ENCODE data around the gene NRG3. TPM values are rescaled to one million over a fixed set of nuclear protein-coding genes. Genes with fewer than 3 reads are reported as not detected.

Gene NRG3
- total and polyA plus RNA-seq, 3 experiments from 2014 or later = not detected

DNA sequence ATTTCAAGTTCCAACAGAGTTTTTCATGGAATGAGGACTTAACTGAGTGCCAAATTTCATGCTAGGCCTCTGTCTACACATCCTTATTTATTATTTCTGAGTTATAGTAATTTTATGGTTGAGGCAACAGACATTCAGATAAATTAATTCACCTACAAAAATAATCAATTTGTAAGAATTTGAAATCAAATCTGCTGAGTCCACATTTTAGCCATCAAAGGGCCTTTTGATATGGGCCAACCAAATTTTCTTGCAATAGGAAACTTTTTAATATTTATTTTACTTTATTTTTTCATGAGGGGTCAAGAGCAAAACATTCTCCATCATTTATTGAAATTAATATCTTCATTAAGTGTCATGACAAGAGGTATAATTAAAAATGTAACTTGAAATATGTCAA is 875.5 kb downstream of the NRG3 start:
- Histone ChIP-seq H3K36me3 (ENCODE audit: insufficient read depth, low read length) (no peaks in the 10 kb centered on the region), H3K4me3 (ENCODE audit: low read length) (no peak overlapping the region), H3K27me3 (ENCODE audit: insufficient read depth, low read length, poor library complexity, severe bottlenecking) (no peaks in the 10 kb centered on the region), H3K4me1 (ENCODE audit: insufficient read depth, low read length) (no peaks in the 10 kb centered on the region), H3K9me3 (ENCODE audit: low read length) (no peaks in the 10 kb centered on the region), H3K27ac (ENCODE audit: low read depth, low read length) (no peak overlapping the region)
- ChIA-PET CTCF (no interaction called here), POLR2A (no interaction called here)
- Mint-ChIP-seq H3K9me3 (peaks cover 0 to 3% (median 0%) of the 10 kb centered on the region in 5 donors), H3K27me3 (no peaks in the 10 kb centered on the region), H3K36me3 (no peaks in the 10 kb centered on the region), H3K4me1 (no peaks in the 10 kb centered on the region), H3K4me3 (no peak overlapping the region), H3K27ac (no peak overlapping the region)
- DNase-seq = no peak

GRCh38 chr10:82757397-82757796 is 882.4 kb downstream of the NRG3 start:
- POLR2A ChIA-PET = no interaction called here
- no peak overlapping the region for H3K27ac Mint-ChIP-seq
- H3K4me3 ChIP-seq (ENCODE audit: low read length) = no peak overlapping the region
- H3K27ac ChIP-seq (ENCODE audit: low read depth, low read length) = no peak overlapping the region
- DNase-seq = no peak
- no peaks in the 10 kb centered on the region for H3K36me3 ChIP-seq (ENCODE audit: insufficient read depth, low read length)
- H3K27me3 ChIP-seq (ENCODE audit: insufficient read depth, low read length, poor library complexity, severe bottlenecking) = no peaks in the 10 kb centered on the region
- CTCF ChIA-PET = no interaction called here
- peaks cover 0 to 11% (median 7%) of the 10 kb centered on the region in 5 donors for H3K9me3 Mint-ChIP-seq
- no peaks in the 10 kb centered on the region for H3K27me3 Mint-ChIP-seq
- H3K4me1 Mint-ChIP-seq = no peaks in the 10 kb centered on the region
- H3K36me3 Mint-ChIP-seq = no peaks in the 10 kb centered on the region
- H3K9me3 ChIP-seq (ENCODE audit: low read length) = no peaks in the 10 kb centered on the region
- H3K4me3 Mint-ChIP-seq = no peak overlapping the region
- no peaks in the 10 kb centered on the region for H3K4me1 ChIP-seq (ENCODE audit: insufficient read depth, low read length)

DNA sequence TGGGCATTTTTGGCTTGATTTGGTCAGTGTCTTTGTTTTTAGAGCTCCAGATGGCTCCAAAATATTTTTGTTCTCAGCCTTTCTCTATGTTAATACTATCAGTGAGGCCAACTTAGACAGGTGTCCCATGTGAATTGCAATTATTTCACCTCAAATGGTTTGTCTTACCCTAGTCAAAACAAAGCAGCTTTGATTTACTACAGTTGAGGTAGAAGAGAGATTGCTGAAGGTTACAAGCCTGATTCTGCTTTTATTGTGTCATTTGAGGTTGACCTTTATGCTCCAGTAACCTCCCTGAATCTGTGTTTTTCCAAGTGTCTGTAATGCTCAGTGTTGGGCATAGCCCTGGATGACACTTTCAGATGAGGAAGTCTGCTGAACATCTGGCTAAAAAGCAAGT is 882.9 kb downstream of the NRG3 start:
- DNase-seq = no peak
- Histone ChIP-seq H3K9me3 (ENCODE audit: low read length) (no peaks in the 10 kb centered on the region), H3K27me3 (ENCODE audit: insufficient read depth, low read length, poor library complexity, severe bottlenecking) (no peaks in the 10 kb centered on the region), H3K4me3 (ENCODE audit: low read length) (no peak overlapping the region), H3K27ac (ENCODE audit: low read depth, low read length) (no peak overlapping the region), H3K36me3 (ENCODE audit: insufficient read depth, low read length) (no peaks in the 10 kb centered on the region), H3K4me1 (ENCODE audit: insufficient read depth, low read length) (no peaks in the 10 kb centered on the region)
- POLR2A ChIA-PET = no interaction called here
- CTCF ChIA-PET = no interaction called here
- Mint-ChIP-seq H3K4me1 (no peaks in the 10 kb centered on the region), H3K36me3 (no peaks in the 10 kb centered on the region), H3K9me3 (peaks cover 0 to 11% (median 7%) of the 10 kb centered on the region in 5 donors), H3K27me3 (no peaks in the 10 kb centered on the region), H3K4me3 (no peak overlapping the region), H3K27ac (no peak overlapping the region)

DNA sequence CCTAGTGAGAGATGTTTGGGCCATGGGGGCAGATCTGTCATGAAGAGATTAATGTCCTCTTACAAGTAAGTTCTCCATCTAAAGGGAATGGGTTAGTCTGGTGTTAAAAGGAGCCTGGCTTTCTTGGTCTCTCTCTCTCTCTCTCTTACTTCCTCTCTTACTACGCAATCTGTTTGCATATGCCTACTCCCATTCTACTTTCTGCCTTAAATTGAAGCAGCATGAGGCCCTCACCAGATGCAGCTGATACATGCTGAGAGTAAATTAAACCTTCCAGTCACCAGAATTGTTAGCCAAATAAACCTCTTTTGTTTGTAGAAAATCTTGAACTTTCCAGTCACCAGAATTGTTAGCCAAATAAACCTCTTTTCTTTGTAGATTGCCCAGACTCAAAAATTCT is 884.1 kb downstream of the NRG3 start:
- no peaks in the 10 kb centered on the region for H3K36me3 Mint-ChIP-seq
- peaks cover 0 to 11% (median 5%) of the 10 kb centered on the region in 5 donors for H3K9me3 Mint-ChIP-seq
- no peaks in the 10 kb centered on the region for H3K4me1 Mint-ChIP-seq
- no peaks in the 10 kb centered on the region for H3K9me3 ChIP-seq (ENCODE audit: low read length)
- no peaks in the 10 kb centered on the region for H3K27me3 Mint-ChIP-seq
- H3K27ac ChIP-seq (ENCODE audit: low read depth, low read length) = no peak overlapping the region
- no peak for DNase-seq
- H3K27me3 ChIP-seq (ENCODE audit: insufficient read depth, low read length, poor library complexity, severe bottlenecking) = no peaks in the 10 kb centered on the region
- CTCF ChIA-PET = no interaction called here
- no peaks in the 10 kb centered on the region for H3K36me3 ChIP-seq (ENCODE audit: insufficient read depth, low read length)
- no peak overlapping the region for H3K27ac Mint-ChIP-seq
- H3K4me3 ChIP-seq (ENCODE audit: low read length) = no peak overlapping the region
- no peaks in the 10 kb centered on the region for H3K4me1 ChIP-seq (ENCODE audit: insufficient read depth, low read length)
- no peak overlapping the region for H3K4me3 Mint-ChIP-seq
- POLR2A ChIA-PET = no interaction called here

DNA sequence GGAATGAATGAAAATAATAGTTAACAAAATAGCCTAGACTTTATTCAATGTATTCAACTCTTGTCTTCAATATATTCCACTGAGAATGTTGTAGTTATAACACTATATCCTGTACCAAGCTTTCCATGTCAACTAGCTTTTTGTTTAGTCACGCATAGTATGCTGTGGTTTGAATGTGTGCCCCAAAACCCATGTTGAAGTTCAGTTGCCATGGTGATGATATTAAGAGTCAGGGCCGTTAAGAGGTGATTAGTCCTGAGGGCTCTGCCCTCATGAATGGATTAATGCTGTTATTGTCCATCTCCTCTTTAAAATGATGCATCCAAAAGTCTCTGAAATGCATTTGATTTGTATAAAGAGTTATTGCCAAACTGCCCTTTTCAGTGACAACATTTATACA is 887.6 kb downstream of the NRG3 start:
- Mint-ChIP-seq H3K36me3 (no peaks in the 10 kb centered on the region), H3K4me3 (no peak overlapping the region), H3K27ac (no peak overlapping the region), H3K27me3 (no peaks in the 10 kb centered on the region), H3K9me3 (peaks cover 0 to 6% (median 2%) of the 10 kb centered on the region in 5 donors), H3K4me1 (no peaks in the 10 kb centered on the region)
- CTCF ChIA-PET = no interaction called here
- H3K27ac ChIP-seq (ENCODE audit: low read depth, low read length) = no peak overlapping the region
- no peak overlapping the region for H3K4me3 ChIP-seq (ENCODE audit: low read length)
- no peaks in the 10 kb centered on the region for H3K36me3 ChIP-seq (ENCODE audit: insufficient read depth, low read length)
- POLR2A ChIA-PET = no interaction called here
- no peaks in the 10 kb centered on the region for H3K9me3 ChIP-seq (ENCODE audit: low read length)
- no peaks in the 10 kb centered on the region for H3K4me1 ChIP-seq (ENCODE audit: insufficient read depth, low read length)
- H3K27me3 ChIP-seq (ENCODE audit: insufficient read depth, low read length, poor library complexity, severe bottlenecking) = no peaks in the 10 kb centered on the region
- no peak for DNase-seq

DNA sequence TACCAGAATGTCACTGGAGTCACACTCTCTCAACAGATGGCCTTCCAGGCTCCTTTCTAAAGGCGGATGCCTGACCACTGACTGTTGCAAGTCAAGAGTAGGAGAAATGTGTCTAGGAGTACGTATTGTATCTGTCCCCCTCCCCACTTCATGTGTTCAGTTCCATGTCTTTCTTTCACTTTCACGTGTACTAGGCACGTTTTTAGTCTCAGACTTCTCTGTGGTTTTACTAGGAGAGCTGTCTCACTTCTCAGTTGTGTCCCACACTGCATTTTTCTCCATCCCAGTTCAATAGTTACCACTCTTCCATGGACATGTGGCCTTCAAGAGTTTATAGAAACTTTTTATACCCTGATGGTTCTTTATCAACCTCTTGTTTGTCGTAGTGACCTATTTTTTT is 893.0 kb downstream of the NRG3 start:
- Histone ChIP-seq H3K4me1 (ENCODE audit: insufficient read depth, low read length) (no peaks in the 10 kb centered on the region), H3K36me3 (ENCODE audit: insufficient read depth, low read length) (no peaks in the 10 kb centered on the region), H3K27me3 (ENCODE audit: insufficient read depth, low read length, poor library complexity, severe bottlenecking) (no peaks in the 10 kb centered on the region), H3K4me3 (ENCODE audit: low read length) (no peak overlapping the region), H3K9me3 (ENCODE audit: low read length) (no peaks in the 10 kb centered on the region), H3K27ac (ENCODE audit: low read depth, low read length) (no peak overlapping the region)
- DNase-seq = no peak
- CTCF ChIA-PET = no interaction called here
- no peaks in the 10 kb centered on the region for H3K4me1 Mint-ChIP-seq
- H3K27me3 Mint-ChIP-seq = no peaks in the 10 kb centered on the region
- no peak overlapping the region for H3K27ac Mint-ChIP-seq
- H3K36me3 Mint-ChIP-seq = no peaks in the 10 kb centered on the region
- H3K9me3 Mint-ChIP-seq = peaks cover 0 to 6% (median 1%) of the 10 kb centered on the region in 5 donors
- H3K4me3 Mint-ChIP-seq = no peak overlapping the region
- POLR2A ChIA-PET = no interaction called here

GRCh38 chr10:82778908-82779307 is 903.9 kb downstream of the NRG3 start:
- ChIA-PET POLR2A (no interaction called here), CTCF (no interaction called here)
- Histone ChIP-seq H3K4me1 (ENCODE audit: insufficient read depth, low read length) (no peaks in the 10 kb centered on the region), H3K4me3 (ENCODE audit: low read length) (no peak overlapping the region), H3K27me3 (ENCODE audit: insufficient read depth, low read length, poor library complexity, severe bottlenecking) (no peaks in the 10 kb centered on the region), H3K9me3 (ENCODE audit: low read length) (no peaks in the 10 kb centered on the region), H3K27ac (ENCODE audit: low read depth, low read length) (no peak overlapping the region), H3K36me3 (ENCODE audit: insufficient read depth, low read length) (no peaks in the 10 kb centered on the region)
- peaks cover 11 to 20% (median 12%) of the 10 kb centered on the region in 5 donors for H3K9me3 Mint-ChIP-seq
- no peaks in the 10 kb centered on the region for H3K27me3 Mint-ChIP-seq
- H3K4me1 Mint-ChIP-seq = no peaks in the 10 kb centered on the region
- no peaks in the 10 kb centered on the region for H3K36me3 Mint-ChIP-seq
- H3K27ac Mint-ChIP-seq = no peak overlapping the region
- no peak overlapping the region for H3K4me3 Mint-ChIP-seq
- no peak for DNase-seq

- no peaks in the 10 kb centered on the region for H3K9me3 ChIP-seq (ENCODE audit: low read length)
- ChIA-PET POLR2A (no interaction called here), CTCF (no interaction called here)
- no peak overlapping the region for H3K27ac ChIP-seq (ENCODE audit: low read depth, low read length)
- no peak overlapping the region for H3K4me3 Mint-ChIP-seq
- H3K4me1 Mint-ChIP-seq = no peaks in the 10 kb centered on the region
- no peak overlapping the region for H3K27ac Mint-ChIP-seq
- no peaks in the 10 kb centered on the region for H3K27me3 Mint-ChIP-seq
- DNase-seq = no peak
- no peak overlapping the region for H3K4me3 ChIP-seq (ENCODE audit: low read length)
- no peaks in the 10 kb centered on the region for H3K27me3 ChIP-seq (ENCODE audit: insufficient read depth, low read length, poor library complexity, severe bottlenecking)
- H3K4me1 ChIP-seq (ENCODE audit: insufficient read depth, low read length) = no peaks in the 10 kb centered on the region
- H3K36me3 Mint-ChIP-seq = no peaks in the 10 kb centered on the region
- peaks cover 0 to 10% (median 0%) of the 10 kb centered on the region in 5 donors for H3K9me3 Mint-ChIP-seq
- H3K36me3 ChIP-seq (ENCODE audit: insufficient read depth, low read length) = no peaks in the 10 kb centered on the region
Observed at GRCh38 chr10:82796510-82796909, 921.5 kb downstream of the NRG3 start.

- Mint-ChIP-seq H3K27me3 (no peaks in the 10 kb centered on the region), H3K27ac (no peak overlapping the region), H3K9me3 (peaks cover 0 to 6% (median 1%) of the 10 kb centered on the region in 5 donors), H3K4me3 (no peak overlapping the region), H3K36me3 (no peaks in the 10 kb centered on the region), H3K4me1 (no peaks in the 10 kb centered on the region)
- ChIA-PET POLR2A (no interaction called here), CTCF (no interaction called here)
- H3K36me3 ChIP-seq (ENCODE audit: insufficient read depth, low read length) = no peaks in the 10 kb centered on the region
- no peak for DNase-seq
- H3K4me1 ChIP-seq (ENCODE audit: insufficient read depth, low read length) = no peaks in the 10 kb centered on the region
- no peak overlapping the region for H3K27ac ChIP-seq (ENCODE audit: low read depth, low read length)
- no peaks in the 10 kb centered on the region for H3K27me3 ChIP-seq (ENCODE audit: insufficient read depth, low read length, poor library complexity, severe bottlenecking)
- no peaks in the 10 kb centered on the region for H3K9me3 ChIP-seq (ENCODE audit: low read length)
- no peak overlapping the region for H3K4me3 ChIP-seq (ENCODE audit: low read length)
Observed at GRCh38 chr10:82801289-82801688, 926.3 kb downstream of the NRG3 start.

All from CD8-positive, alpha-beta memory T cell (primary cell).